Skeletal muscle cell (primary cell): ENCODE results near the gene IMMP2L.
A peak's percentile ranks its signal among the peaks of the same experiment; 100 is the strongest.

ENCODE experiments used
- DNase-seq: peaks from one replicate; pipeline ENCODE4 v3.0.0-alpha.2; 2010; ENCODE audit warnings: low read depth
- H3K4me3 ChIP-seq: 2 replicates; pipeline ENCODE4 v1.5.1; 2011; ENCODE audit warnings: low read depth, mild to moderate bottlenecking, control low read depth, low read length, moderate library complexity

The IMMP2L gene

DNA sequence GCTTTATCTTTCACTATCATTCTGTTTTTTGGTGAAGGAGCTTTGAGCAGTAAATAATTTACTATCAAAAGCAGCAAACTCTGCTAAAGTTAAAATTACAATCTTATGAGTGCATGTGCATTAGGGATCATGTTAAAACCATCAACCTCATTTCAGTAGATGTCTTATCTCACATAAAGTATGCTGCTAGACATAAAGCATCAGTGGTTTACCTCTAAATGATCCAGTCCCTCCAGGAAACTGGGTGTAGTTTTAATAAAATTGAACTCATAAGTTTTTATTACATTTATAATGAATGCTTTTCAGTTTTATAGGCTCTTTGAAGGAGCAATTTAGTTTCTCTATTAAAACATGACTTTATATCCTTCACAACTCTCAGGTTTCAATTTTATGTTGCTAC is 362.6 kb downstream of the IMMP2L start:
- H3K4me3 ChIP-seq: no peak overlapping the region
- no peak for DNase-seq

DNA sequence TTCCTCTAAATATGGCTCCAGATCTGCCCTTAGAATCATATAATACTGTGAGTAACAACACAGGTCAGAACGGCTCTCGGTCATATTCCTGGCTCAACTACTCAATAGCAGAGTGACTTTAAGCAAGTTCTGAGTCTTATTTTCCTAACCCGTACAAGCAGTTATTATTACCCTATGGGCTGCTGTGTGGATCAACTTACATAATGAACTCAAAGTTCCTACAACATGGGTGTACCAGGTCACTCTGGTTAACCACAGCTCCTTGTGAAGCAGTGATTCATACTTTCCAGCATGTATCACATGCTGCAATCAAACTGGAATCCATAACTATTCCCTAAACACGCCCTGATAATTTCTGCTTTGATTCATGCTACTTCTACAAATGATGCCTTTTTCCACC is 364.0 kb downstream of the IMMP2L start:
- H3K4me3 ChIP-seq: no peak overlapping the region
- DNase-seq: peak; percentile 99

GRCh38 chr7:111196655-111197054 is 365.6 kb downstream of the IMMP2L start:
- no peak overlapping the region for H3K4me3 ChIP-seq
- DNase-seq: no peak

- no peak overlapping the region for H3K4me3 ChIP-seq
- no peak for DNase-seq
Observed at GRCh38 chr7:111192614-111193413, 369.5 kb downstream of the IMMP2L start.

DNA sequence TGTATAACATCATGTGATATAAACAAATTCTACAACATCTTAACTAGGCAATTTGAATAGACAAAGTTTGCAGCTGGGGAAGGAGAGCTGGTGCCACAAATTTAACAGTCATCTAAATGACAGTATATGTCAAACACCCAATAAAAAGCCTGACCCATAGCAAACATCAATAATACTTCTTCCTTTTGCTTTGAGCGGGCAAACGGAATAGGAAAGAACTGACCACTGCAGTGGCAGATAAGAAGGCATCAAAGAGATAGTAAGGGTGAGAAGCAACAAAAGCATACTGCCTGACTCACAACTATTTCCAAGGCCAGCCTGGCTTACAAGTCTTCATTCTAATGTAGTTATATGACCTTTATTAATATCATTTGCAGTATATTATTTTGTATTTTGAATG is 371.5 kb downstream of the IMMP2L start:
- H3K4me3 ChIP-seq: no peak overlapping the region
- DNase-seq: no peak

GRCh38 chr7:111184987-111185386 is 377.3 kb downstream of the IMMP2L start:
- DNase-seq: no peak
- no peak overlapping the region for H3K4me3 ChIP-seq

DNA sequence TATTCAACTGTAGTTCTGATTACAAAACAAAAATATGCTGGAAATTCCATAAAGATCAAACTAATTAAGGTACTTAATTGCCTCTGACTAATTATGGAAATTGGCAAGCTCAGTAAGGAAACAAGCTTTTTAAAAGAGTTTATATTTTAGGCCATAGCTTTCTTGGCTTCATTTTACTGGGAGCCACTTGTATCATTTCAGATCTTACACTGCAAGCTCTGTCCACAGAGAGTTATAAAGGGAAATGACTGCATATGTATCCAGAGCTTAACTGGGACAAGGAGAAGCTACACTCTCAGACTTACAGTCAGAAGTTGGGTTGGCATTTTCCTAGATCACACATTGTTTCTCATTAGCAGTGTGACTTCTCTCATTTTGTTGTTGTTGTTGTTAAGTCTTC is 379.0 kb downstream of the IMMP2L start:
- no peak overlapping the region for H3K4me3 ChIP-seq
- DNase-seq: no peak

DNA sequence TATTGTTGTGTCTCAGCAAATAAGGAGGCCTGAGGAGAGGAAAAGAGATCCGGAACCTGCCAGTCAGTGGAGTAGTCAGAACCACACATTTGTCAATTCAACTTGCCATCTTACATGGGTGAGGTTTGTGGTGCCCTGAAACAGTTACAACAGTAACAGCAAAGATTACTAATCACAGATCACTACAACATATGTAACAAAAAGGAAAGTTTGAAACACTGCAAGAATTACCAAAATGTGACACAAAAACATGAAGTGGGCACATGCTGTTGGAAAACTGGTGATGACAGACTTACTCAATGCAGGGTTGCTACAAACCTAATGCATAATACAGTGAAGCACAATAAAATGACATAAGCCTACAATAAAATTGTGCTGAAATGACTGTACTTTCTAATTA is 382.0 kb downstream of the IMMP2L start:
- no peak overlapping the region for H3K4me3 ChIP-seq

DNA sequence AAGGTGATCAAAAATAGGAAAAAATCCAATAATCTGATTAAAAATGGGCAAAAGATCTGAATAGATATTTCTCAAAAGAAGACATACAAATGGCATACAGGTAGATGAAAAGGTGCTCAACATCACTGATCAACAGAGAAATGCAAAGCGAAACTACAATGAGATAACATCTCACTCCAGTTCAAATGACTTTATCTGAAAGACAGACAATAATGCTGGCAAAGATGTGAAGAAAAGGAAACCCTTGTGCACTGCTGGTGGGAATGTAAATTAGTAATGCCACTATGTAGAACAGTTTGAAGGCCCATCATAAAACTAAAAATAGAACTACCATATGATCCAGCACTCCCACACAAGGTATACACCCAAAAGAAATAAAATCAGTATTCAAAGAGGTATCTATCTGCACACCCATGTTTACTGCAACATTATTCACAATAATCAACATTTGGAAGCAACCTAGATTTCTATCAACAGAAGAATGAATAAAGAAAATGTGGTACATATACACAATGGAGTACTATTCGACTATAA is 386.3 kb downstream of the IMMP2L start:
- no peak overlapping the region for H3K4me3 ChIP-seq
- no peak for DNase-seq

More for the DNA sequence above, 382.0 kb downstream of the IMMP2L start:
- no peak for DNase-seq

GRCh38 chr7:111174510-111174909 is 387.8 kb downstream of the IMMP2L start:
- DNase-seq: no peak
- H3K4me3 ChIP-seq: no peak overlapping the region

- no peak overlapping the region for H3K4me3 ChIP-seq
- DNase-seq: no peak
Observed at GRCh38 chr7:111173990-111174389, 388.3 kb downstream of the IMMP2L start.

GRCh38 chr7:111173528-111173927 is 388.8 kb downstream of the IMMP2L start:
- H3K4me3 ChIP-seq: no peak overlapping the region

DNA sequence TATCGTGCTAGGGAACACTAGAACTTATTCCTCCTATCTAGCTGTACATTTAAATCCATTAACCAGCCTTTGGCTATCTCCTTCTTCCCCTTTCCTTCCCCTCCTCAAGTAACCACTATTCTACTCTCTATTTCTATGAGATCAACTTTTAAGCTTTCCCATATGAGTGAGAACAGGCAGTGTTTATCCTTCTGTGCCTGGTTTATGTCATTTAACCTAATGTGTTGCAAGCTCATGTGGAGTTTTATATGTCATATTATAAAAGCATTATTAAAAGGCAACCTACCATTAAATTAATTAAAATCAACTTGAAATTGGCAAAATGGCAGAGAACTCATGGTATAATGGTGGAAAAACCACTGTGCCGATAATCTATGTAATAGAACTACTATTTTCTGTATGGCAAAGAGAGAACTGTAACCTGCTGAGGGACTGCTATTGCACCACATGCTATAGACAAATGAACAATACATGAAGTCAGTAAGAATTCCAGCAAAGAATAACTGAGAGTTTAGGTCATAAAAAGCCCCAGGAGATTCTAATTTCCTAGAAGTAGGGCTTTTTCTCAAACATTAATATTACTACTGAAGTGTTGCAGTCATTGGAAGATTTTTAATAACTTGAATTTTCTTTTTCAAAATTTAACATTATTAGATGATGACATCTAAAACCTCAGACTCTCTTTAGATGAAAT is 389.6 kb downstream of the IMMP2L start:
- DNase-seq: peak; percentile 4
- no peak overlapping the region for H3K4me3 ChIP-seq

More at GRCh38 chr7:111173528-111173927, 388.8 kb downstream of the IMMP2L start:
- DNase-seq: no peak

GRCh38 chr7:111168182-111168581 is 394.1 kb downstream of the IMMP2L start:
- DNase-seq: peak; percentile 66
- no peak overlapping the region for H3K4me3 ChIP-seq

DNA sequence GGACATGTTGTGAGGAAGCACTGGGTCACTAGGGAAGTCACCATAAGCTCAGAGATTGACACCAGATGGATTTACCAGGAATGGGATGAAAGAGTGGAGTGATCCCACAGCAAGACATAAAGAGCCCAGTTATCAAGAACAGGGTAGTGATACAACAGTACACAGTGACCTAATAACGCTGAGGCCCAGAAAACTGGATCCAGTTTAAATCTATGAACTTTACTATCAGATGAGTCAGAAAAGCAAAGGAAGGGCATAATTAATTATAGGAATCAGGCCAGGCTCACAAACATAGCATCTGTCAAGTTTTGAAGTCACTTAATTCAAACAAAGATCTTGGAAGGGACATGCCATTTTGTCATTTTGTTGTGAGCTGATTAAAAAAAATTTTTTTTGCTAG is 397.9 kb downstream of the IMMP2L start:
- no peak overlapping the region for H3K4me3 ChIP-seq
- no peak for DNase-seq

DNA sequence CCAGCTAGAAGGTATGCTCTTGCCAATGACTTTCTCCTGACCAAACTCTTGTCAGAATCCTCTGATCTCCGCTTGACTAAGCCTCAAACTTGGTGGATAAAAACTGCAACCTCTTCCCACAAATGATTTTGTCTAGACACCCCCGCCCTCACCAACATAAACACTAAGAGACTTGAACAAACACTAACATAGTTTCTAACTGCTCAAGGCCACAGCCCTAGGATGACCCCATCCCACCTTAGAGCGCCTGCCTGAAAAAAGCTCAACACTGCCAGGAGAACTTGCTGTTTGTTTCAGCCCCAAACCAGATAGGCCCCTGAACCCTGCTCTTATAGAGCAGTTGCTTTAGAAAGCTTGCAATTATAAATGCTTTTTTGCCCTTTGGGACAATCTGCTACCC is 399.6 kb downstream of the IMMP2L start:
- no peak overlapping the region for H3K4me3 ChIP-seq
- no peak for DNase-seq

- no peak for DNase-seq
- no peak overlapping the region for H3K4me3 ChIP-seq
Observed at GRCh38 chr7:111160297-111160696, 402.0 kb downstream of the IMMP2L start.

DNA sequence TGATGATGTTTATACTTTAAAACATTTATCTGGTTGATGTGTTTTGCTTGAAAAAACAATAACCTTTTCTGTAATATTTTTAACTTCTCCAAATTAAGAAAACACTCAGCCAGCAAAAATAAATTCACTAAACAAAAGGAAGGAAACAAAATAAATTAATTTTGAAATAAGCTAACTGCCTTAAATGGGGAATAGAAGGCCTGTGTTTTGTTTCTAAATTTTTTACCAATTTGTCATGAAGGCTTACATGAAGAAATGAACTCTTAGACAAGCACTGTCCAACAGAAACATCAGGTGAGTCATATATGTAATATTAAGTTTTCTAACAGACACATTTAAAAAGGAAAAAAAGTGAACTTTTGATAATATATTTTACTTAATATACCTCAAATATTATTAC is 402.9 kb downstream of the IMMP2L start:
- no peak overlapping the region for H3K4me3 ChIP-seq
- no peak for DNase-seq

GRCh38 chr7:111150709-111151108 is 411.6 kb downstream of the IMMP2L start:
- DNase-seq: no peak
- H3K4me3 ChIP-seq: no peak overlapping the region

GRCh38 chr7:111147708-111148533 is 414.4 kb downstream of the IMMP2L start:
- no peak overlapping the region for H3K4me3 ChIP-seq
- DNase-seq: no peak
